HPDE6-E6E7 (cell line): ENCODE results near the gene APOC3.

ENCODE experiments used
- DNase-seq: peaks from one replicate; pipeline ENCODE4 v3.0.0; 2011; ENCODE audit warnings: missing footprints; ENCODE audit errors: extremely low spot score

Gene APOC3

DNA sequence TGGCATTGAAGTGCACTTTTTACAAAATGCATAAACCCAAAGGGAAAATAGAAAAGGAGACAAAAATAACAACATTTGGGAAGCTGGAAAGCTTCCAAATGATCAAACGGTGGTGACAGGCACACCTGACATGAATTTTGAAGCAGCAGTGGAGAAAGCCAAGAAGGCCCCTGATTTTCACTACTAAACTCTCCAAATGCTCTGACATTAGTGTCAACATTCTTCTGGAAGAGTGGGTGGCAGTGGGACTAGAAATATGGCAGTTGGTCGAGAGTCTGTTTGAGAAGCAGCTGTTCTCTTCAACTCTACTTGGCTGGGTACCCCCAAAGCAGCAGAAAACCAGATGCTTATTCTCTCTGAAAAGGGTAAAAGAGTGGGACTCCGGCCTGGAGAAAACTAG, 25.7 kb upstream of the APOC3 start:
- DNase-seq: no peak

DNA sequence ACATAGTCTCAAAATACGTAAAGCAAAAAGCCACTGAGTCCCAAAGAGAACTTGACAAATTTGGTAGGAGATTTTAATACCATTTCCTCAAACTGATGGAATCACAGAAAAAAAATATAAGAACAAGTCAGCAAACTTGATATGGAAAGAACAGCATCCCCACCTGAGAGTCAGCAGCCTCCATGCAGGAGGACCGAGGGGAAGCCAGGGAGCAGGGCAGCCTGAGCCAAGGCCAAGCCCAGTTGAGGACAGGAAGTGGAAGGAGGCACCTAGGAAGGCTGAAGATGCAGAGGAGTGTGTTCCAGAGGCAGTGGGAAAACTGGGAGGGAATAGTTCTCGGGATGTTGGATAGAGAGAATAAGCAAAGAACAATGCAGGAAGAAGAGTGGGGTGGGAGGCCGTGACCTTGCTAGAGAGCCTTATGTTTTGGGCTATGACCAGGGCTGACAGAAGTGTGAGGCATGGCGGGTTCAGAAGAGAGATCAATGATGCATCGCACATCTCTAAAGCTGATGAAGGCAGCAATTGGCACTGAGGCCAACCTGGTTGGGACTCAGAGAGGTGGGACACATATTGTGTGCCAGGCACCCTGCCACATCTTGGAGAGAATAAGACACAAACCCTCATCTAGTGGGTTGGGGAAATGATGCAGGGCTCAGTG, 22.0 kb upstream of the APOC3 start:
- no peak for DNase-seq

DNA sequence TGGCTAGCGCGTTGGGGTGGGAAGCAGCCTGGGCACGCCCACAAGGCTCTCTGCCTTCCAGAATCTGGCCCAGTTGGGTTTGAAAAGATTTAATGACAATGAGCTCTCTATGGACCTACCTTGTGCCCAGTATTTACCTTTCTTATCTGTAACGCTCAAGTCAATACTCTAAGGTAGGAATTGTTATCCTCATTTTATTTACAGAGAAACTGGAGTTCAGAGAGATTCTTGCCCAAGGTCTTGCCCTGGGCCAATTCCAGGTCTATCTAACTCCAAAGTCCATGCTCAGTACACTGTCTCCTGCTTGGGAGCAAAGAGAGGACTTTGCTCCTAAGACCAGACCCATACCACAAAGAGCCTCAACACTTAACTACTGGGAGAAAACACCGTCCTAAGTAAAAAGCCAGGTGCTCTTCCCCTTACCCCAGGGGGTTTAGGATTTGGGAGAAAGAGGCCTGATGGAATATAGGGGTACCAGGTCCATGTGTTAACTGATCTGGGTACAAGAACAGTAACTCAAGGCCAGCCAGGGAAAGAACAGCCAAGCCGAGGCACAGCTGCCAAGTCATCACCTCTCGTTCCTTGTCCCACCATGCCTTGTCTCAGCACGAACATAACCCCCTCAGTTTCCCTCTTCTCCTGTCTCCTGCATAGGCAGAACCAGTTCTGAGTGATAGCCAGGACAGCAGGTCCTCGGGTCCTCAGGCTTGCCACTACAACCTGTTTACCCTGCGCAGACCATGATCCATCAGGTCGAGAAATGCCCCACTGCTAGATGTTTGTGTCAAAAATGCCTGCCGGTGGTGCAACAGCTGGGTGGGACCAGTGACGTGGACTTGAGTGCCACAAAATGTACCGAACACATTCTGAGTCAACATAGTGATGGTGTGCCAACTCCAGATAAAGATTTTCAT, 21.2 kb upstream of the APOC3 start:
- no peak for DNase-seq

DNA sequence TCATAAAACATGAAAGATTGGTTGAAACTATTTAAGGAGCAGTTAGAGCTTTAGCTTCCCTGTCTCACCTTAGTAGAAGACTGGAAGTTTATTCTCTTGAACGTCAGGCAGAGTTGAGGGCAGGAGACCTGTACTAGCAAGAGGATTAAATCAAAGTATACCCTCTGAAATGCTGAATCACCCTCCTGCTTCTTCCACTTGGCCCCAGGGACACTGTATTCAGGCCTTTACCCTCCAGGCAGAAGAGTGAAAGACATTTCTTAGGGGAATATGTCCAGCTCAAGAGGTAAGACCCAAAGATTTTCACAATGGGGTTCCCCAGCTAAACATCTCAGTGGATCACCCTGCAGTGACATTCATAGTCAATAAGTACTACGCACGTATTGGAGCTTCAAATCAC, 18.5 kb upstream of the APOC3 start:
- DNase-seq: no peak

DNA sequence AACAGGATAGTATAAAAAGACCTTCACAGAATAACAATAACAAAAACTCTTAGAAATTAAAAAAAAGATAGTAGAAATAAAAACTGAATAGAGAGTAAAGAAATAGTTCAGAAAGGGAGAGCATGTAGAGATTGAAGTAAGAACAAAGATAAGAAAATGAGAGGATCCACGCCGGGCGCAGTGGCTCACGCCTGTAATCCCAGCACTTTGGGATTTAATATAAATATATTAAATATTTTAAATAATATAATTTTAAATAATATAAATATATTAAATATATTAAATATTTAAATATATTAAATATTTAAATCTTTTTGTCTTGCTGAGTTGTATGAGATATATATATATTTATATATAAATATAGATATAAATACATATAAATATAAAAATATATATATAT, 17.6 kb upstream of the APOC3 start:
- no peak for DNase-seq

DNA sequence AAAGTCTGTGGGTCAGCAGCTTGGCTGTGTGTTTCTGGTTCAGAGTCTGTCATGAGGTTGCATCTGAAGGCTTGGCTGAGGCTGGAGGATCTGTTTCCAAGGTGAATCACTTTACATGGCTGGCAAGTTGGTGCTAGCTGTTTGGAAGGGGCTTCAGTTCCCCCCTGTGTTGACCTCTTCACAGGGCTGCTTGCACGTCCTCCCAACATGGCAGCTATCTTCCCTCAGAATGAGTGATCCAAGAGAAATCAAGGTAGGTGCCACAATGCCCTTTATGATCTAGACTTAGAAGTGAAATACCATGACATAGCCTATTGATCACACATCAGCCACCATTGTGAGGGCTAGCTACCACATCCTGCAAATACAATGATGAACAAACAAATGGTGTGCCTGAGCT, 16.5 kb upstream of the APOC3 start:
- DNase-seq: no peak

DNA sequence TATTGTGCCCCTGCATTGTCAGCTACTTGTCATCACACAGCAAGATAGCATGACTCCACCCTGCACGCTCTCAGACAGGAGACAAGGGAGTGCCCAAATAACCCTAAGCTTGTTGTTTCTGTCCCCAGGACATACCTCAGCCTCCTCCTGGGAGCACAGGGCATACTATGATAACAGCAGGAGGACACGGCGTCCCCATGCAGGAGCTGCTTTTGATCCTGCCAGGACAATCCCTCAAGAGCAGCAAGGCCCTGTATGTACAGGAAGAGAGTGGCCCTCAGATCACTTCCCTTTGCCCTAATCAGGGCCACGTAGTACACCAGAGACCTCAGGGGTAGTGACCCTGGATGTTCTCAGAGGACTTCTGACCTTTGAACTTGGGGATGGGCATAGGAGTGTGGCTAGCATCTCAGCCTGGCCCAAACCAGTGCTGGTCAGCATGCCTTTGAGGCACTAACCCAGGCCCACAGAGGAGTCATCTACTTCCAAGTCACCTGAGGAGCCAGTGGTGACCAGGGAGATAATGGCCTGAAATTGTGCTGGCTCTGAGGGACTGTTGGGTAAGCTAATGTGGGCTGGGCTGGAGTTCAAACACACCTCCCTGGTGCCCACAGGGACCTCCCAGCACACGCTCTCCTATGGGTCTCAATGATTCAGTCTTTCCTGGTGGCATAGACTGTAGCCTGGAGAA, 15.8 kb upstream of the APOC3 start:
- DNase-seq: no peak

DNA sequence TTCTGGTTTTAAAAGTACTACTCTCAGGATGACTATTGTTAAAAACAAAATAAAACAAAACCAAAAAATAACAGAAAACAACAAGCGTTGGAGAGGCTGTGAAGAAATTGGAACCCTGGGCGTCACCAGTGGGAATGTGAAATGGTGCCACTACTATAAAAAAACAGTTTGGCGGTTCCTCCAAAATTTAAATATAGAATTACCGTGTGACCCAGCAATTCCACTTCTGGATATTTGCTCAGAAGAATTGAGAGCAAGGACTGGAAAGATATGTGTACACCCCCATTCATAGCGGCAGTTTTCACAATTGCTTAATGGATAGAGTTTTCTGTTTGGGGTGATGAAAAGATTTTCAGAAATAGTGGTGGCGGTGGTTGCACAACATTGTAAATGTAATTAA, 15.2 kb upstream of the APOC3 start:
- DNase-seq: no peak

DNA sequence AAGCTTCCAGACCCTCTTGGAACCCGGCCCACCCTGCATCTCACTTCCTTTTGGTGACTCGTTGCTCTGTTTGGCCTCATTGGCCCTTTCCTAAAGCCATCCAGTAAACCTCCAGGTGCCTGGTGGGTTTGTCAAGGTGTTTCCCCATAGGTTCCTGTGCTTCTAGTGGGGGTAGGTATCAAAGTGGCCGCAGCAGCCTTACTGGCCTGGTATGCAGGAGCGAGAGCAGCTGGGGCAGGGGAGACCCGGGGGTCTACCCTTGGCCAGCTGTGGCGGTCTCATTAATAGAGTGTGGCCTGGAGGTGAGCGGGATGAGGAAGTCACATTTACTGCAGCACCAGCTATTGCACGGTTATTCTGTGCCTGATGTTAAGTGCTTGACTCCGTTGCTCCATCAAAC, 10.7 kb upstream of the APOC3 start:
- DNase-seq: no peak

DNA sequence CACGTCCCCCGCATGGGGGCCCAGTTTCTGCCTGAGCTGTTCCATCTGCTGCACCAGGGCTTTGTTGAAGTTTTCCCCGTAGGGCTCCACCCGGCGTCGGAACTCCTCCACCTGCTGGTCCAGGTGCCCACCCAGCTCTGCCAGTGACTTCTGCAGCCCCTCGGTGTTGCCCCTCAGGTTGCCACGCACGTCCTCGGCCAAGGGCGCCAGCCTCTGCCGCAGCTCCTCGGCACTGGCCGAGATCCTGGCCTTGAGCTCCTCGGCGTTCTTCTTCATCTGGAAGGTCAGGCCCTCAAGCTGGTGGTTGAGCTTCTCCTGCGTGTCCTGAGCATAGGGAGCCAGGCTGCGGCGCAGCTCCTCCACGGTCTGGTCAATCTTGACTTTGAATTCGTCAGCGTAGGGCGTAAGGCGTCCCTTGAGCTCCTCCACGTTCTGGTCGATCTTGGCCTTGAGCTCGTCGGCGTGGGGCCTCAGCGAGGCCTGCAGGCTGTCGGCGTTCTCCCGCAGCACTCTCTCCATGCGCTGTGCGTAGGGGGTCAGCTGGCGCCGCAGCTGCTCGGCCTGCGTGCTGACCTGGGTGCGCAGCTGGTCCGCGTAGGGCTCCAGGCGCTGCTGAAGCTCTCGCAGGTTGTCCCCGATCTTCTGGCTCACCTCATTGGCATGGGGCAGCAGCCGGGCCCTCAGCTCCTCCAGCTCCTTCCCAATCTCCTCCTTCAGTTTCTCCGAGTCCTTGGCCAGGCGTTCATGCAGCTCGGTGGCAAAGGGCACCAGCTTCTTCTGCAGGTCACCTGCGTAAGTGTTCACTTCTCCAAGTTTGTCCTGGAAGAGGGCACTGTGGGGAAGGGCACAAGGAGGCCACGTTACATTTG, 8.4 kb upstream of the APOC3 start:
- no peak for DNase-seq

DNA sequence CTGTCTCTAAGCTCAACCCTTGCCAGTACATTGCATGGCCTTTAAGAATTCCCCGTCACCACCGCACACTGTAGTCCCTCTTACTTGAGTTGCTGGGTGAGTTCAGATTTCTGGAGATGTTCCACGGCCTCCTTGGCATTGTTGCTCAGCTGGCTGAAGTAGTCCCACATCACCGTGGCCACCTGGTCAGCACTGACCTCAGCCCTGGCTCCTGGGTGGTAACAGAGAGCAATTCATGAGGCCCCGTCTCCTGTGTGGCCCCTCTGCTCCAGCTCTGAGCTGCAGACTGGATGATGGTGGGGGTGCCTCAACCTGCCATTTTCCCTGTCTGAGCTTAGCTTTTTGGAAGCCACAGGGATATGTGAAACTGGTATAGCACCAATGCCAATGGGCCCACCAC, 7.1 kb upstream of the APOC3 start:
- no peak for DNase-seq

DNA sequence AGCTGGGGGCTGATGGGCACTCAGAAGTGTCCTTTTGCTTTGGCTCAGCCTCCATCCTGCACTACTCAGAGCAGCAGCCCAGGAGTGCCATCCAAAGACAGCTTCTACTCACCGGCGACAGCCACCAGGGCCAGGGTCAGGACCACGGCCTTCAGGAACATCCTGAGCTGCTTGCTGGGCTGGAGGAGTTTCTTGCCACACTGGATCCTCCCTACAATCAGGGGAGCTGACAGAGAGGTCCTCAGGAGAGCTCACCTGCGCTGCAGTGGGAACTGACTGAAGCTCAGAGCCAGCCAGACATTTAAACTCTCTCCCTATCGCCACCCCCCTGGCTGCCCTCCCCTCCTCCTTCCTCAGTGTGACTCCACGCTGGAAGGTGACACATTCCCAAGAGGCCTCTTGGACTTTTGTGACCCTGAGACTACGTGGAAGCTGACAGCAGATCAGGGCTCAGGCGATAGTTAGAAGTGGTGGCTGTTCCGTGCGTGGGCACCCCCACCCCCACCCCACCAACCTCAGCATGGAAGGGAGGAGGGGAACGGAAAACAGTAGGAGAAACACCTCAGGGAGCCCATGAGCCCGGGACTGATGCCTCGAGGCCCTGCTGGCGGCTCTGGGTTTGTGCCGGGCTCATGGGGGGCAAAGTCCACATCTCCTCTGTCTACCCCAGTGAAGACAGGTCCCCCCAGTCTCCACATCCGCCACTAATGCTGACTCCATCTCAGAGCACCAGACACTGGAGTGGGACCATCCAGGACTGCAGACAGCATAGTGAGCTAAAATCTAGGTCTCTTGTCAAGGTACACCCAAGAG, 6.5 kb upstream of the APOC3 start, which contains the start of gene APOA4:
Gene APOA4, minus strand, starts transcription at position 274 of the 813 bp plus-strand sequence. Its CDS starts 113 bp downstream, at position 161.
- DNase-seq: no peak

DNA sequence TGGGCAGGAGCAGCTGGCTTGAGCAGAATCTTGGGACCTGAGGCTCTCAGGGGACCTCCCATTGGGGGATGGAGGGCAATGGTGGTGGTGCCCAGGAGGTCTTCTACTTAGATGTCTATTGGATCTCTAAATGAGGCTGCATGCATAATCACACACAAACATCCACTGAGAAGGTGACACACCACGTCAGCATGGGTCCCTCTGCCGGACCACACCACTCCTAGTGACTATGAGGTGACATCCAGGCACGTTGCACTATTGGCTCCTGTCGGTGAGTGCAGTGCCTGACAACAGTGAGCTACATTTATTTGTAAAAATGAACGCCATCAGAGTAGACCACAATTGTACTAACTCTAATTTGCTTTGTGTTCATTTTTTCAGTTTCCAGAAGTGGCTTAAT, 4.3 kb upstream of the APOC3 start:
- no peak for DNase-seq

DNA sequence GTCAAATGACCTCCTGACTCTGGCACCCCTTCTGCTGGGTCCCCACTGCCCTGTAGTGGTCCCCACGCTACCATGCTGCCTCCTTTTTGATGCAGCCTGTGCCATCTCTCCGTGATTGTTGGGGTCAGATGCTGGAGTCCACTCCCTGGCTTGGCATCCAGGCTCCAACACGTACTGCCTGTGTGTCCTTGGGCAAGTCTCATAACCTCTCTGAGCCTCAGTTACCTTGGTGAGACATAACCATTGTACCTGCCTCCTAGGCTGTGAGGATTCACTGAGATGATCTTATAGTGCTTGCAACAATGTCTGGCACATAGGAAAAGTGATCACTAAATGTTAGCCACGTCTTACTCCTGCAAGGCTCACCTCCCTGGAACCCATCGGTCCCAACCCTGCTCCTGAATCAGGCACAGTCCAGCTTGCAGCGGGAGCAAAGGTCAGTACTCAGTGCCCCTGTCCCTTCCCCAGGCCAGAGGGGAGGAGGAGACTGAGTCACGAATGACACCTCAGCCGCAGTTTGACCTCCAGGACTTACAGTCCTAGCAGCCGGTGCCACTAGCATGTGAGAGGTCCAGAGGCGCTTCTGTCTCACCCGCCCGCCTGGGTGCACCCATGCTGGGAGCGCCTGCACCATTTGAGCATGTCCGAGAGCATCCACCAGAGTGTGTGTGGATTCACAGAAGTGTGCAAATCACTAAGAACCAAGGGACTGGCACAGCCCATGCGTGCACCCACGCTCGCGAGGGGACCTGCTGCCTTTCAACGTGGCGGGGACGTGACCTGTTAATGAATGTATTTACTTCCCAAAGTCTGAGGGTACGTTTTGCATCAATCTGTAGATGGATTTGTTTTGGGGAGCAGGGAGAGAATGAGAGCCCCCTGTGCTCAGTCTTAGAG, 3.6 kb upstream of the APOC3 start:
- DNase-seq: no peak

DNA sequence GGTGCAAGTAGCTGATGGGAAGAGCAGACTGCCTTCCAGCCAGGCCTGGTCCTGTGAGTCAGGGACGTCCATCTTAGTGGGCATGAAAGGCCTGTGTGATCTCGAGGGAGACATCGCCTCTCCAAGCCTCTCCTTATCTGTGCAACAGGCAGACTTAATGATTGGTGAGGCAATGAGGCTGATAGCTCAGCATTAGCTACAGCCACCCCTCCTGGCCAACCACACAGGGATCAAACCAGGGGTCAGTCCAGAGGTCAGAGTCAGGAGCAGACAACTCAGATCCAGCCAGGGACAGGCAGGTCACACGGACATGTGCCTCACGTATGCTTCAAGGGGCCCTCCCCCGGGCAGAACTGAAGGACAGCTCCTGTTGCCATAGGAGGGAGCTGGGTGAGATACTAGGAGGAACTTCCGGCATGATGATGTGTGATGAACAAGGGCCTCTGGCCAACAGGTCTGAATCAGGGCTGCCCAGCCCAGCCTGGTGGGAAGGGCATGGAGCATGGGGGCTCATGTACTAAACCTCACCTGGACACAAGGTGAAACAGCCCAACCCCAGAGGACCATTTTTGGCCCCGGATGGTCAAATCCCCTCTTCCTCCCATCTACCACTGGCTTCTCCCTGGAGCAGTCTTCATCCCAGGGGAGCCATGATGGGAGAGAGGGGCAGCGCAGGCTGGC, 2.8 kb upstream of the APOC3 start:
- no peak for DNase-seq

DNA sequence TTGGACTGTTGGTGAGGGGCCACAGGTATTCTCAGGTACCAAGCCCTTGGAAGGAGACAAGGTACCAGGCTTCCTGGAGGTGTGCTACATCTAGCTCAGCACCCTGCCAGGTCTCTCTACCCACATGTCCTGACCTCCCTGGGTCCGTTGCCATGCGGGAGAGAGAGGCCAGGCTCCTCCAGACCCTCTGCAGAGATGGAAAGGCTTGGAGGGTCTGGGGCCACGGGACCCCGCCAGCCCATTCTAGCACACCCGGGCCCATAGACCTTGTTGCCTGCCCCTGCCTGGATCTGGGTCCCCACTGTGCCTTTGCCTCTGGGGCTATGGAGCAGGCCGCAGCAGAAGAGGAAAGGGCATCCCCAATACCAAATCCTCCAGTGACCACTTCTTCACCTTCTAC, 2.2 kb upstream of the APOC3 start:
- DNase-seq: no peak

DNA sequence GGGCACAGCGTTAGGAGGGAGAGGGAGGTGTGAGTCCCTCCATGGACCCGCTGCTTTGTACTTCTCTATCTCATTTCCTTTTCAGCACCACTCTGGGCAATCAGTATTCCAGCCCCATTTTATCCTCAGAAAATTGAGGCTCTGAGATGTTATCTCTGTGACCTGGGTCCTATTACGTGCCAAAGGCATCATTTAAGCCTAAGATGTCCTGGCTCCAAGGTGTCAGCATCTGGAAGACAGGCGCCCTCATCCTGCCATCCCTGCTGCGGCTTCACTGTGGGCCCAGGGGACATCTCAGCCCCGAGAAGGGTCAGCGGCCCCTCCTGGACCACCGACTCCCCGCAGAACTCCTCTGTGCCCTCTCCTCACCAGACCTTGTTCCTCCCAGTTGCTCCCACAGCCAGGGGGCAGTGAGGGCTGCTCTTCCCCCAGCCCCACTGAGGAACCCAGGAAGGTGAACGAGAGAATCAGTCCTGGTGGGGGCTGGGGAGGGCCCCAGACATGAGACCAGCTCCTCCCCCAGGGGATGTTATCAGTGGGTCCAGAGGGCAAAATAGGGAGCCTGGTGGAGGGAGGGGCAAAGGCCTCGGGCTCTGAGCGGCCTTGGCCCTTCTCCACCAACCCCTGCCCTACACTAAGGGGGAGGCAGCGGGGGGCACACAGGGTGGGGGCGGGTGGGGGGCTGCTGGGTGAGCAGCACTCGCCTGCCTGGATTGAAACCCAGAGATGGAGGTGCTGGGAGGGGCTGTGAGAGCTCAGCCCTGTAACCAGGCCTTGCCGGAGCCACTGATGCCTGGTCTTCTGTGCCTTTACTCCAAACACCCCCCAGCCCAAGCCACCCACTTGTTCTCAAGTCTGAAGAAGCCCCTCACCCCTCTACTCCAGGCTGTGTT, 829 bp upstream of the APOC3 start:
- no peak for DNase-seq
